Activated CD4-positive, CD25-positive, alpha-beta regulatory T cell treated with anti-CD3 and anti-CD28 coated beads, Interleukin-2, amount 50 U/mL, for 16 hours (primary cell): ENCODE data around the gene RAB31.

ENCODE experiments used
- DNase-seq: peaks from one replicate; pipeline ENCODE4 v3.0.0-alpha.2; 2020; ENCODE audit warnings: low read depth, low spot score

Gene RAB31

GRCh38 chr18:9712130-9712577, 4.1 kb downstream of the RAB31 start:
- no peak for DNase-seq

- no peak for DNase-seq
Observed at GRCh38 chr18:9712611-9713010, 4.5 kb downstream of the RAB31 start.

GRCh38 chr18:9714266-9715087, 6.4 kb downstream of the RAB31 start:
- no peak for DNase-seq

GRCh38 chr18:9715088-9715343, 6.9 kb downstream of the RAB31 start:
- no peak for DNase-seq

- no peak for DNase-seq
Observed at GRCh38 chr18:9715978-9716774, 8.1 kb downstream of the RAB31 start.

GRCh38 chr18:9716780-9717563, 8.9 kb downstream of the RAB31 start:
- no peak for DNase-seq

GRCh38 chr18:9719421-9719981, 11.4 kb downstream of the RAB31 start:
- no peak for DNase-seq

GRCh38 chr18:9720327-9720726, 12.2 kb downstream of the RAB31 start:
- no peak for DNase-seq

- no peak for DNase-seq
Observed at GRCh38 chr18:9721893-9722550, 13.9 kb downstream of the RAB31 start.

GRCh38 chr18:9722691-9723090, 14.6 kb downstream of the RAB31 start:
- DNase-seq = no peak

- no peak for DNase-seq
Observed at GRCh38 chr18:9724797-9725585, 16.9 kb downstream of the RAB31 start.

- no peak for DNase-seq
Observed at GRCh38 chr18:9726175-9726574, 18.1 kb downstream of the RAB31 start.

- DNase-seq = no peak
Observed at GRCh38 chr18:9726936-9727335, 18.8 kb downstream of the RAB31 start.

GRCh38 chr18:9730786-9731185, 22.7 kb downstream of the RAB31 start:
- DNase-seq = no peak

- no peak for DNase-seq
Observed at GRCh38 chr18:9731380-9731779, 23.3 kb downstream of the RAB31 start.

GRCh38 chr18:9732031-9732430, 23.9 kb downstream of the RAB31 start:
- DNase-seq = no peak

- DNase-seq = no peak
Observed at GRCh38 chr18:9734189-9734588, 26.1 kb downstream of the RAB31 start.

GRCh38 chr18:9735238-9735637, 27.1 kb downstream of the RAB31 start:
- no peak for DNase-seq

- no peak for DNase-seq
Observed at GRCh38 chr18:9735879-9736278, 27.8 kb downstream of the RAB31 start.

GRCh38 chr18:9736286-9736835, 28.3 kb downstream of the RAB31 start:
- DNase-seq = no peak
